HG02610 (cell line): ENCODE results near the gene FSIP1.

Experiments used
- ATAC-seq: cut with Tn5 transposase; IDR thresholded peaks from one replicate; pipeline ENCODE4 v1.9.1; 2021; ENCODE audit warnings: mild to moderate bottlenecking, moderate library complexity; ENCODE audit not compliant: unreplicated experiment

The FSIP1 gene

DNA sequence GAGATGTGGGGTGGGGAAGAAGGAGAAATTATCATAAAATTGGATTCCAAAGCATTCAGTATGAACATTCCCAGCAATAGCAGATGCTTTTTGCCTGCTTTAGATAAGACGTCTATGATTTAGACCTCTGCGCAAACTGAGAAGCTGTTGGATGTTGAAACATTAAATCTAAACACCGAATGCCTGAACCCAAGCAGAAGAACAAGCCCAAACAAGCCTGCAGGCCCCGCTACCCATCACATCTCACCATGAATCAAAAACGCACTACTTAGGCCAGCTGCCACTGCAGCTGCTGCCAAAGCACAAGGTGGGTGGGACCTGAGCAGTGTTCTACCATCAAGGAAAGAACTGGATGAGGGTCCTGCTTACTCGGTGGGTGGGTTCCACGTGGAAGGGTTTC lies 226.2 kb downstream of the FSIP1 start:
- ATAC-seq, result no peak

DNA sequence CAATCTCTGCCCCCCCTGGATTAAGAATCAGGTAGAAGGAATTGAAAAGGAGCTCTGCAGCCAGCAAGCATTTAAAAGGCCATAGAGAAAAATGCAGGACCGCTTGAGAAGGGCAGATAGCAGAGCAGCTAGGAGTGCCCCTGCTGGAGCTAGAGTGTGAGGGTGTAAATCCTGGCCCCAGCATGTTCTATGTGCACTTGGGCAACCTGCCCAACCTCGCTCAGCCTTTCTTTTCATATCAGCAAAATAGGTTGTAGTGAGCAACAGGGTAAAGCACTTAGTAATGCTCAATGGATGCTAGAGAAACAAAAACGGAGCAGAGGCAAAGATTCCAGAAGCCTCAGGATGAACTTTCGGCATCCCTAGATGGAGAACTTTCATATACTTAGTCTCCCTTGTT lies 226.8 kb downstream of the FSIP1 start:
- ATAC-seq, result no peak

DNA sequence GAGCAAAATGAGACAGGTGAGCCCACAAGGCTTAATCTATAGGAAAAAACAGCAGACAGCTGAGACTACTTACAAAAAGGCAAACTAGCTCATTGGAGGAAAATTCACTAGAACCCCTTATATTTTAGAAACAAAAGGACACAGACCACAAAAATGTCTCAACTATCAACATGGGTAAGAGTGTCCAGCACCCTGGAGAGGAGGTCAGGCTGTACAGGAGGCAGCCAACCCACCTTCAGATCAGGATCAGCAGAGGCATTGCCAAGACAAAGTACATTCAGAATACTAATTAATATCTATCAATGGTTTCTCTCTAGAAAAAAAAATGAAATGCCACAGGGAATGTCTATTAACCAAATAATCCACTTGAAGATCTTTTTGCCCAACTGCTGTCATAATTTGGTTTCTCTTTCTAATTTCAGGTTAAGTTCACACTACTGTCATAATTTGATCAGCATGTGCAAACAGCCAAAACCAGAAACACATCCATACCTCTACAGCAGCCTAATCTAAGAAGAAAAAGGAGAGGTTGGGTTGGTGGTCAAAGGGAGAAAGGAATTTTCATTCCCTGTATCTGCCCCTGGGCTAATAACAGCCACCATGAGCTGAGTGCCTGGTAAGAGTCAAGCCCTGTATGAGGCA lies 227.8 kb downstream of the FSIP1 start:
- ATAC-seq, result no peak

DNA sequence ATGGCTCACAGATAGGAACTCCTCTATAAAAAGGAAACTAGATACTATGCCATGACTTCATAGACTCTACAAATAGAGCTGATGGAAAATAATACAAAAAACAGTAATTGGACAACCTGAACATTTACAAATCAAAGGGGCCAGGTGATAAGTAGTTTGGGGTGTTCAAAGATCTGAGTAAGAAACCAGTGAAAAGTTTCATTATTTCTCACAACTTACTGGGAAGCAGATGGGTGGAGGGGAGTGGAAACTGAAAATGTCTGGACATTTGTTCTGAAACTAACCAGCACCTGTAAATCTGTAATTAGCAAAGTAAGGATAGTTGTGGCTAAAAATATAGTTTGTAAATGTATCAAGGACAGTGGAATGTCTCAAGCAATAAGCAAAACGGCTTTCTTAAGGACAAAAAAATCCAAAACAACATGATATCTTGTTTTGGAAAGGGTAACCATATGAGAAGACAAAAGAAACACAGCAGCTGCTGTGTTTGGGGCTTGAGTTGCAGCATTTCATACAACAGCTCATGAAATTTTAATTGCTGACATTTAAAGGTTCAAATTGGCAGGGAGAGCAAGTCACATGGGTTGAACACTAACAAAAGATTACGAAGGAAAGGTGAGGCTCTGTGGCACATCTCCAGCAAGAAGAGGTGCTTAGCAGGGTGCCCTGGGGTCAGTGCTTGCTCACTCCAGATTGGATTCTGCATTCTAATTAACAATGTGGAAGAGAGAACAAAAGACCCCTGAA lies 228.5 kb downstream of the FSIP1 start:
- ATAC-seq, result no peak

DNA sequence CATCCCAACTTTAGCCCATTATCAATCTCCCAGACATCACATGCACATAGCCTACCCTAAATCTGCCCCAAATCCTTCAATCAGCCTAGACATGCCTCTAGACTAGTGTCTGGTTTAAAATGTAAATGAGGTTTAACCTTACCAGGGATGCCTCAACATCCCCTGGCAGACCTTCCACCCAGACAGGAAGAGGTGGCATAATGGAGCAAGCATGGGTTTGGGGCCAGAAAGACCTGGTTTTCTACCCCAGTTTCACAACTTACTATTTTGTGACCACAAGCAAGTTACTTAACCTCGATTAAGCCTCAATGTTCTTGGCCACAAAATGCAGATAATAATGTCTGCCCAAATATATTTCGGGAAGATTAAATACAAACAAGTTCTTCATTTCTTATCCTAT lies 230.1 kb downstream of the FSIP1 start:
- no peak for ATAC-seq

DNA sequence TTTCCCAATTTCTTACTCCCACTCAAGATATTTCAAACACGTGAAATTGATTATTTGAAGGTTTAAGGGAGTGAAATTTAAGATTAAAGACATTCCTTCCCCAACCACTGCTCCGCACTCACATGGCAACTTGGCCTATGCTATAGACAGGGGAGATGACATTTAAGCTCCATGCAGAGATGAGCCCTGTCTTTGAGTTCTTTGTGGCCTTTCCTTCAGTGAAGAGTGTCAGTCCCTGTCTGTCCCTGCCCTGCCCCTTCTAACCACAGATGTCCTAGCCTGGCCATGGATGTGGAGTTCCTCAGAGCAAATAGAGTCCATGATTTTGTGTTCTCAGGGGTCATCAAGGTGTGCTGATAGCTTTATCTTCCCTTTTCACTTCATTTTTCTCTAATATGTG lies 231.2 kb downstream of the FSIP1 start:
- no peak for ATAC-seq
